Breast epithelium (tissue), 3 donors: ENCODE data around the gene ASTN1.

Source experiments
- CTCF ChIP-seq, 3 donors: fragments of 450-650 bp; IDR thresholded peaks; one replicate each; pipeline ENCODE4 v1.5.1; 2016 to 2017; ENCODE audit warnings: antibody characterized with exemption in 3 of 3, mild to moderate bottlenecking in 3 of 3, moderate library complexity in 3 of 3
- POLR2A ChIP-seq: fragments of 450-650 bp; IDR thresholded peaks from one replicate; pipeline ENCODE4 v1.6.1; 2016; ENCODE audit warnings: antibody characterized with exemption, mild to moderate bottlenecking, moderate library complexity
- POLR2AphosphoS5 ChIP-seq, 3 donors: sonication (generic); formaldehyde crosslinking; IDR thresholded peaks; one replicate each; pipeline ENCODE4 v1.6.1; 2017; ENCODE audit warnings: antibody characterized with exemption in 3 of 3

GRCh38 chr1:176852124-176852523 is 312.4 kb downstream of the ASTN1 start:
- TF ChIP-seq CTCF (IDR thresholded peaks at IDR 0.05) (no peak), POLR2A (no peak), POLR2AphosphoS5 (IDR thresholded peaks at IDR 0.05) (no peak)
